ENCODE measurements around the gene CD247.

CD247 gene

GRCh38 chr1:167453123-167453522 lies 65.2 kb downstream of the CD247 start:
- no peak overlapping the region for H3K4me3 ChIP-seq (ENCODE audit: low read length)
- H3K9me2 ChIP-seq (replicated peaks; ENCODE audit: insufficient read depth, low read length): no peaks in the 10 kb centered on the region
- H3K79me2 ChIP-seq (ENCODE audit: low read length): no peaks in the 10 kb centered on the region
- H3F3A ChIP-seq (ENCODE audit: insufficient read depth, low read length): peaks cover 28% of the 10 kb centered on the region
- no peaks in the 10 kb centered on the region for H3K36me3 ChIP-seq (replicated peaks; ENCODE audit: insufficient read depth, low read length)
- H3K4me1 ChIP-seq (ENCODE audit: low read length): peaks cover 22% of the 10 kb centered on the region
- H3K9me3 ChIP-seq (replicated peaks; ENCODE audit: insufficient read depth, low read length): no peaks in the 10 kb centered on the region
- H2AFZ ChIP-seq (ENCODE audit: low read length): no peak overlapping the region
- no peak for DNase-seq
- no peak for TF ChIP-seq CTCF (IDR thresholded peaks at IDR 0.05; ENCODE audit: low read length)
- TF ChIP-seq EZH2phosphoT487 (IDR thresholded peaks at IDR 0.05; ENCODE audit: low read length): no peak
- no peak for TF ChIP-seq EZH2 (optimal IDR thresholded peaks at IDR 0.05; ENCODE audit: low read depth, low read length)
- no peak overlapping the region for H3K27ac ChIP-seq (ENCODE audit: low read length)
- no peak overlapping the region for H3K4me2 ChIP-seq (ENCODE audit: low read depth, low read length)
- H3K27me3 ChIP-seq (replicated peaks; ENCODE audit: insufficient read depth, low read length): no peaks in the 10 kb centered on the region
- H4K20me1 ChIP-seq (ENCODE audit: insufficient read depth, low read length): no peaks in the 10 kb centered on the region
- no peak overlapping the region for H3K9ac ChIP-seq (ENCODE audit: low read length)

- H3K9ac ChIP-seq (ENCODE audit: low read length): no peak overlapping the region
- H3K9me3 ChIP-seq (replicated peaks; ENCODE audit: insufficient read depth, low read length): no peaks in the 10 kb centered on the region
- H3K4me1 ChIP-seq (ENCODE audit: low read length): peaks cover 27% of the 10 kb centered on the region
- H3K9me2 ChIP-seq (replicated peaks; ENCODE audit: insufficient read depth, low read length): no peaks in the 10 kb centered on the region
- H3K27ac ChIP-seq (ENCODE audit: low read length): no peak overlapping the region
- H3F3A ChIP-seq (ENCODE audit: insufficient read depth, low read length): peaks cover 28% of the 10 kb centered on the region
- no peak overlapping the region for H2AFZ ChIP-seq (ENCODE audit: low read length)
- H3K36me3 ChIP-seq (replicated peaks; ENCODE audit: insufficient read depth, low read length): no peaks in the 10 kb centered on the region
- H3K27me3 ChIP-seq (replicated peaks; ENCODE audit: insufficient read depth, low read length): no peaks in the 10 kb centered on the region
- no peak overlapping the region for H3K4me2 ChIP-seq (ENCODE audit: low read depth, low read length)
- no peaks in the 10 kb centered on the region for H3K79me2 ChIP-seq (ENCODE audit: low read length)
- H3K4me3 ChIP-seq (ENCODE audit: low read length): no peak overlapping the region
- TF ChIP-seq EZH2phosphoT487 (IDR thresholded peaks at IDR 0.05; ENCODE audit: low read length) (no peak), EZH2 (optimal IDR thresholded peaks at IDR 0.05; ENCODE audit: low read depth, low read length) (no peak), CTCF (IDR thresholded peaks at IDR 0.05; ENCODE audit: low read length) (no peak)
- DNase-seq: no peak
- no peaks in the 10 kb centered on the region for H4K20me1 ChIP-seq (ENCODE audit: insufficient read depth, low read length)
Observed at GRCh38 chr1:167452483-167452882, 65.8 kb downstream of the CD247 start.

GRCh38 chr1:167450843-167451242 lies 67.5 kb downstream of the CD247 start:
- peak overlapping the region; percentile 30; the same call in 1 of the 2 replicates for H3K27ac ChIP-seq (ENCODE audit: low read length)
- H2AFZ ChIP-seq (ENCODE audit: low read length): peak overlapping the region; percentile 72
- peaks cover 20% of the 10 kb centered on the region for H3F3A ChIP-seq (ENCODE audit: insufficient read depth, low read length)
- no peaks in the 10 kb centered on the region for H4K20me1 ChIP-seq (ENCODE audit: insufficient read depth, low read length)
- no peaks in the 10 kb centered on the region for H3K9me3 ChIP-seq (replicated peaks; ENCODE audit: insufficient read depth, low read length)
- H3K36me3 ChIP-seq (replicated peaks; ENCODE audit: insufficient read depth, low read length): no peaks in the 10 kb centered on the region
- no peak for TF ChIP-seq EZH2 (optimal IDR thresholded peaks at IDR 0.05; ENCODE audit: low read depth, low read length)
- TF ChIP-seq CTCF (IDR thresholded peaks at IDR 0.05; ENCODE audit: low read length): no peak
- no peak for TF ChIP-seq EZH2phosphoT487 (IDR thresholded peaks at IDR 0.05; ENCODE audit: low read length)
- H3K9ac ChIP-seq (ENCODE audit: low read length): peak overlapping the region; percentile 32; the same call in 1 of the 2 replicates
- H3K4me1 ChIP-seq (ENCODE audit: low read length): peaks cover 27% of the 10 kb centered on the region
- peak; percentile 70 for DNase-seq
- H3K27me3 ChIP-seq (replicated peaks; ENCODE audit: insufficient read depth, low read length): no peaks in the 10 kb centered on the region
- peak overlapping the region; percentile 56 for H3K4me2 ChIP-seq (ENCODE audit: low read depth, low read length)
- H3K79me2 ChIP-seq (ENCODE audit: low read length): no peaks in the 10 kb centered on the region
- peak overlapping the region; percentile 23 for H3K4me3 ChIP-seq (ENCODE audit: low read length)
- H3K9me2 ChIP-seq (replicated peaks; ENCODE audit: insufficient read depth, low read length): no peaks in the 10 kb centered on the region
